ENCODE results near the gene RRP1.

The RRP1 gene

GRCh38 chr21:43758111-43758641 is 31.2 kb upstream of the RRP1 start:
- Histone ChIP-seq H3K27me3 (no peaks in the 10 kb centered on the region), H3K27ac (no peak overlapping the region), H3K9me3 (no peaks in the 10 kb centered on the region), H3K4me3 (no peak overlapping the region), H4K20me1 (0 out of 2 replicates have a peak, but pooled peaks cover 5% of the 10 kb centered on the region), H3K4me2 (no peak overlapping the region), H3K4me1 (peaks cover 15% of the 10 kb centered on the region), H3K36me3 (peaks cover 62% of the 10 kb centered on the region), H3K9ac (no peak overlapping the region; the same call in 1 of the 2 replicates)
- TF ChIP-seq Cebpa-rat (IDR thresholded peaks at IDR 0.05): no peak

DNA sequence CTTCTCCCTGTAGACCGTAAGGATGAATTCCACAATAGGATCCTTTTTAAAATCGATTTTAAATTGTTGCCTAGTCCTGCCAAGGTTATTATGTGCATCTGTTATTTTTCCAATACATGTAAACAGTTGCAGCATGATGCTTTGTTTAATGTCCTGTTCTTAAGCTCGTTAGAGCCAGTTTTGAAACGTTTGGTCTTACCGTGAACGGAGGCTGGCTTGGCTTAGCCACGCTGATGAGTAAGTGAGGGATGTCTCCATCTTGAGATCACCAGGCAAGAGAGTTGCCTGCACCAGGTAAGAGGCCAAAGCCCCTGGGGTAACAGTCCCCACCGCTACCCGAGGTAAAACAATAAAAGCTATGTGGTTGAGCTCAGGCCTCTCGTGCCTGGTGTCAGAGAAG is 30.6 kb upstream of the RRP1 start:
- Histone ChIP-seq H3K27ac (no peak overlapping the region), H3K36me3 (peaks cover 58% of the 10 kb centered on the region), H3K9me3 (no peaks in the 10 kb centered on the region), H3K9ac (no peak overlapping the region), H3K4me2 (no peak overlapping the region), H3K27me3 (no peaks in the 10 kb centered on the region), H3K4me1 (peaks cover 15% of the 10 kb centered on the region), H3K4me3 (no peak overlapping the region), H4K20me1 (0 out of 2 replicates have a peak, but pooled peaks cover 5% of the 10 kb centered on the region)
- TF ChIP-seq Cebpa-rat (IDR thresholded peaks at IDR 0.05): no peak

DNA sequence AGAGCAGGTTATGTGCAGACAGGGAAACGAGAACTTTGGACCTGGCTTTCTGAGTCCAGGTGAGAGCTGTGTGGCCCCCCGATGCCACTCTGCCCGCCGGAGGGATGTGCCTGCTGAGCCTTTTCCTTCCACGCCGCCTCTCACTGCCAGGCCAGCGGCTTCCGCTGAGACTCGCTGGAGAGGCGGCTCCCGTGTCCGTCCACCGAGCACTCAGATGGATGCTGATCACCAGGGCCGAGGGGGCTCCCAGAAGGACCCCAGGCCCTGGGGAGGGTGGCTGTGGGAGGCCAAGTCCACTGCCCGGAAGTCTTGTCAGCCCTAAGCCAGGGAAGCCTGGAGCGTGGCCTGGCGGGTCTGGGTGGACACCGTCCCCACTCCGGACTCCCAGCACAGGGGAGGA is 29.7 kb upstream of the RRP1 start:
- no peak overlapping the region for H3K4me3 ChIP-seq
- TF ChIP-seq Cebpa-rat (IDR thresholded peaks at IDR 0.05): no peak
- H4K20me1 ChIP-seq: 0 out of 2 replicates have a peak, but pooled peaks cover 5% of the 10 kb centered on the region
- peaks cover 20% of the 10 kb centered on the region for H3K4me1 ChIP-seq
- H3K27ac ChIP-seq: no peak overlapping the region
- H3K36me3 ChIP-seq: peaks cover 50% of the 10 kb centered on the region
- no peak overlapping the region for H3K9ac ChIP-seq
- H3K9me3 ChIP-seq: no peaks in the 10 kb centered on the region
- H3K4me2 ChIP-seq: no peak overlapping the region
- no peaks in the 10 kb centered on the region for H3K27me3 ChIP-seq

DNA sequence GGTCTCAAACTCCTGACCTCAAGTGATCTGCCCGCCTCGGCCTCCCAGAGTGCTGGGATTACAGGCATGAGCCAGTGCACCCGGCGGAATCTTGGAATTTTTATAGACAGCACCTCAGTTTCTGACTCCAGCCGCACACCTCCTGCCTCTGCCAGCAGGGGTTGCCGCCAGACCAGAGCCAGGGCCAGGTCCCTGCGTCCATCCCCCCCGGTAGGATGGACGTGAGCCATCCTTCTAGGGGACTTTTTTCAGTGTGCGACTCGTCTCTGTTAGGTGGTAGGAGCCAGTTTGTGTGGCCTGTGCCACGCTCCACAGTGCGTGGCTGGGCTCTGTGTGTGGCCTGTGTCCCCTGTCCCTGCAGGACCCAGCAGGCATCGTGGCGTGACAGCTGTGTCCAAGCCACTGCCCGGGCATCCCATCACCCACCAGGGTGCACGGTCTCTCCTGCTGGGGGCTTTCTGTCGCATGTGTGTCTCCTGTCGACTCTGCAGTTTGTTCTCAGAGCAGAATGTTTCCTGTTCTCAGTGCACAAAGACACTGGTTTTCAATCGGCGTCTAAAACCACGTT is 28.9 kb upstream of the RRP1 start:
- no peak for TF ChIP-seq Cebpa-rat (IDR thresholded peaks at IDR 0.05)
- Histone ChIP-seq H3K27me3 (no peaks in the 10 kb centered on the region), H4K20me1 (0 out of 2 replicates have a peak, but pooled peaks cover 5% of the 10 kb centered on the region), H3K36me3 (peaks cover 42% of the 10 kb centered on the region), H3K27ac (no peak overlapping the region), H3K4me2 (no peak overlapping the region), H3K4me1 (peaks cover 20% of the 10 kb centered on the region), H3K4me3 (no peak overlapping the region), H3K9me3 (no peaks in the 10 kb centered on the region), H3K9ac (no peak overlapping the region)

- Histone ChIP-seq H3K4me3 (no peak overlapping the region), H3K27ac (no peak overlapping the region), H3K4me2 (no peak overlapping the region), H4K20me1 (0 out of 2 replicates have a peak, but pooled peaks cover 5% of the 10 kb centered on the region), H3K36me3 (peaks cover 27% of the 10 kb centered on the region), H3K9me3 (no peaks in the 10 kb centered on the region), H3K27me3 (no peaks in the 10 kb centered on the region), H3K9ac (no peak overlapping the region), H3K4me1 (peaks cover 14% of the 10 kb centered on the region)
- no peak for TF ChIP-seq Cebpa-rat (IDR thresholded peaks at IDR 0.05)
Observed at GRCh38 chr21:43761886-43762285, 27.5 kb upstream of the RRP1 start.

DNA sequence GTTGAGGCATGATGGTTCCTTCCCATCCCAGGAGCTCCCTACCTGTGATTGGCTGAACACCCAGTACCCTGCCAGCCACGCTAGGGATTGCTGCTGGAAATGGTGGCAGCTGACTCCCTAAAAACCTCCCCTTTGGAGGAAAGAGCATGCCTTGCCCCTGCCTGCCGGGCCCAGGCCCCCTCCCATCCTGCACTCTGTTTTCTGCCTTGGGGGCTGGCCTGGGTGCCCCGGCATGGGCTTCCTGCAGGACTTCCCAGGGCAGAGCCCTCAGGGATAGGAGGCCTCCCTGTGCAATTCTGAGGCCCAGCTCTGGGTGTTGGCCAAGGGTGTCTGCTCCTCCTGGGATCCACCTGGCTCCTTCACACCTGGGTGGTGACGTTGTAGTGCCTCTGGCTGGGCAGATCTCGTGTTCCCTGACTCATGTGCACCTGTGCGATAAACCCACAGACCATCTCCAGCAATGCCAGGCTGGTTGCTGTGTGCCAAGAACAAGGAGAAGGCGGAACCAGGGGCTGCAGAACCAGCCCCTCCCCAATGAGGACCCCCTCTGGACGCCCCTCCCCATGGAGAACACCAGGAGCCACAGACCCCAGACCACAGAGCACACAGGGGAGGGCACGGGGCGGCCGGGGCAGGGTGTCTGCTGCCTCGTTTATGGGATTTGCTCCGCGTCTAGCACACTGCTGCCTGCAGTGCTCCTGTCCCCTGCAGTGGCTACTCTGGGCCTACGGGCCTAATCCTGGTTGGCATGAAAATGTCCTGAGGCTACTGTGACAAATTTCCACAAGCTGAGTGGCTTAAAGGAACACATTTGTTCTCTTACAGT is 26.9 kb upstream of the RRP1 start:
- peaks cover 24% of the 10 kb centered on the region; the same call in 1 of the 2 replicates for H3K36me3 ChIP-seq
- 0 out of 2 replicates have a peak, but pooled peaks cover 5% of the 10 kb centered on the region for H4K20me1 ChIP-seq
- no peak overlapping the region for H3K27ac ChIP-seq
- H3K4me1 ChIP-seq: peaks cover 14% of the 10 kb centered on the region
- H3K4me2 ChIP-seq: no peak overlapping the region
- H3K9ac ChIP-seq: no peak overlapping the region
- no peak overlapping the region for H3K4me3 ChIP-seq
- H3K27me3 ChIP-seq: no peaks in the 10 kb centered on the region
- TF ChIP-seq Cebpa-rat (IDR thresholded peaks at IDR 0.05): no peak
- H3K9me3 ChIP-seq: no peaks in the 10 kb centered on the region

DNA sequence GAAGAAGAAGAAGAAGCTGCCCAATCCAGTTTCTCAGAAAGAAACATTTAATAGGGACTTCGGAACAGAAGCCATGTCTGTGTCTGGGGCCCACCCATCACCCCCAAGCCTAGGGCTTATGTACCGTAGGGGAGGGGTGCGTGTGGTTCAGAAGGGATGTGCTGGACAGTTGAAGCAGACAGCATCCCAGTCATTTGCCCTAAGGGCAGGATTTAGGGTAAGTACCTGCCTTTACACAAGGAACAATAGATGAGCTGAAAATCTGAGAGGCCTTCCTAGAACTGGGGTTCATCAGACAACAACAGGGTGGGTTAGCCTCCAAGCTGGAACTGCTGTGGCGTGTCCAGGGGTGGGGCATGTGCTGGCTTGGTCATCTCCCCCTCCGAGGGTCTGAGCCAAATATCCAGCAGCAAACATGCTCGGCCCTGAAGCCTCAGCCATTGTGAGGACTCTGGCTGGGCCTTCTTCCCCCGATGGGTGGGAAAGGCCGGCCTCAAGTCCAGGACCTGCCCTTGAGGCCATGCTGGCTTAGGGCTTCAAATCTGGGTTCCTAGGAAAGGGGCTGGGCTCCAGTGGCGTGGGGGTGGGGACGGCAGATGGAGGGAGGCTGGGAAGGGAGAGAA is 25.4 kb upstream of the RRP1 start:
- Histone ChIP-seq H3K9me3 (no peaks in the 10 kb centered on the region), H3K36me3 (peaks cover 21% of the 10 kb centered on the region; the same call in 1 of the 2 replicates)

GRCh38 chr21:43764576-43765495 is 24.5 kb upstream of the RRP1 start:
- no peak overlapping the region for H3K4me2 ChIP-seq
- H3K9me3 ChIP-seq: no peaks in the 10 kb centered on the region
- H4K20me1 ChIP-seq: no peaks in the 10 kb centered on the region
- no peak overlapping the region for H3K27ac ChIP-seq
- 0 out of 2 replicates have a peak, but pooled peaks cover 4% of the 10 kb centered on the region for H3K4me1 ChIP-seq
- no peak for TF ChIP-seq Cebpa-rat (IDR thresholded peaks at IDR 0.05)
- no peaks in the 10 kb centered on the region for H3K27me3 ChIP-seq
- no peak overlapping the region for H3K4me3 ChIP-seq
- no peak overlapping the region for H3K9ac ChIP-seq
- H3K36me3 ChIP-seq: peaks cover 13% of the 10 kb centered on the region; the same call in 1 of the 2 replicates

More for the DNA sequence above, 25.4 kb upstream of the RRP1 start:
- Histone ChIP-seq H3K4me2 (no peak overlapping the region), H3K27ac (0 out of 2 replicates have a peak overlapping the region, but pooled peaks have one; percentile 22), H3K9ac (no peak overlapping the region), H3K27me3 (no peaks in the 10 kb centered on the region), H3K4me1 (0 out of 2 replicates have a peak, but pooled peaks cover 4% of the 10 kb centered on the region), H4K20me1 (no peaks in the 10 kb centered on the region), H3K4me3 (no peak overlapping the region)
- no peak for TF ChIP-seq Cebpa-rat (IDR thresholded peaks at IDR 0.05)
